ENCODE measurements around the gene PURA.

The PURA gene

DNA sequence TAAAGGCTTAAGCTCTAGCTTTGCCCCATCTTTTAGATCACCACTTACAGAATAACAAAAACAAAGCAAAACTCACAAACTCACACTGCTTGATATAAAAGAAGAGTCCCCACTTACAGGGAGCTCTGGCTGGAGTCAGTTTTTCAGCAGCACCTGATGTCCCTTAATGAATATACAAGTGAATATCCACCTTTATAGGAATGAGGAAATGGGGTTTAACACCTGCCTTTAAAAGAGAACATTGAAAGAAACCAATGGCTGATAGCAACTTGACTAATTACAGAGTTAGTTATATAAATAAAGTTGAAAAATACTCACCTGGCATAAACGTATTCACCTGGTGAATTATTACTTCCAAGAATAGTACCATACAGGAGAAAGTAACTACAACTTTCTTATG, 20.7 kb upstream of the PURA start:
- peaks cover 8 to 11% of the 10 kb centered on the region in 2 donors for H3K9me3 ChIP-seq (ENCODE audit: control insufficient read depth in 2 of 2, low read length in 2 of 2)

DNA sequence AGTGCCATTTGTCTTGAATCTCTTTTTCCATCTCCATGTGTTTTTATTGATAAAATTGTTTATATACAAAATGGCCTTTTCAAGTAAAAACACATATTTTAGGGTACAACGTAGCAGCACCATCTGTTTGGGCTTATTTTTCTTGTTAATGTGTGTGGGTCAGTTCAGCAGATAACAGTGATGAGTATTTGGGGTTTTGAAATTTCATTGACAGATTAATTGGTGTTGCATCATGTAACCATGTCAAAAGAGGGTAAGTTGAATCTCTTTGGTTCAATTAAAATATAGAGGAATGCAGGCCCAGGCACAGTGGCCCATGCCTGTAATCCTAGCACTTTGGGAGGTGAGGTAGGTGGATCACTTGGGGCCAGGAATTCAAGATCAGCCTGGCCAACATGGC, 20.0 kb upstream of the PURA start:
- H3K27ac ChIP-seq (ENCODE audit: low read depth in 2 of 2, low read length in 2 of 2), result no peak overlapping the region
- no peaks in the 10 kb centered on the region for H3K36me3 ChIP-seq (ENCODE audit: control insufficient read depth in 2 of 2, insufficient read depth in 2 of 2, low read length in 2 of 2)
- H3K27me3 ChIP-seq (ENCODE audit: control insufficient read depth in 2 of 2, insufficient read depth in 2 of 2, low read length in 2 of 2), result peaks cover 0 to 3% of the 10 kb centered on the region in 2 donors

More for the DNA sequence above, 20.7 kb upstream of the PURA start:
- no peaks in the 10 kb centered on the region for H3K4me1 ChIP-seq (ENCODE audit: control insufficient read depth in 2 of 2, insufficient read depth in 2 of 2, low read length in 2 of 2)
- no peaks in the 10 kb centered on the region for H3K36me3 ChIP-seq (ENCODE audit: control insufficient read depth in 2 of 2, insufficient read depth in 2 of 2, low read length in 2 of 2)
- no peak overlapping the region for H3K9ac ChIP-seq (ENCODE audit: low read depth in 1 of 2, low read length in 2 of 2)
- H3K27me3 ChIP-seq (ENCODE audit: control insufficient read depth in 2 of 2, insufficient read depth in 2 of 2, low read length in 2 of 2), result peaks cover 0 to 3% of the 10 kb centered on the region in 2 donors
- H3K27ac ChIP-seq (ENCODE audit: low read depth in 2 of 2, low read length in 2 of 2), result no peak overlapping the region
- H3K4me3 ChIP-seq (ENCODE audit: low read length in 2 of 2), result no peak overlapping the region

DNA sequence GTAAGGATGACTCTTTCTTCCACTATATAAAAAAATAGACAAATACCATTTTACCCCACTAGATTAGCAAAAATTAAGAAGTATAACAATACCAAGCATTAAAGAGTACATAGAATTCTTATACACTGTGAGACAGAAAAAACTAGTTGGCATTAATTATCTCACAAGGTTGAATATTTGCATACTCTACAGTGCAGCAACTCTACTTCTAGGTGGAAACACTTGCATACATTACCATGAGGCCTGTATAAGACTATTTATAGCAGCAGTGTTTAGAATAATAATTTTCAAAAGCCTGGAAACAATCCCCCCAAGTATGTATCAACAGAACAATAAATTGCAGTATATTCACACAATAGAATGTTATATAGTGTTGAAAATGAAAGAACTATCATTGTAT, 19.0 kb upstream of the PURA start:
- no peak overlapping the region for H3K4me3 ChIP-seq (ENCODE audit: low read length in 2 of 2)
- no peak overlapping the region for H3K9ac ChIP-seq (ENCODE audit: low read depth in 1 of 2, low read length in 2 of 2)
- H3K4me1 ChIP-seq (ENCODE audit: control insufficient read depth in 2 of 2, insufficient read depth in 2 of 2, low read length in 2 of 2), result no peaks in the 10 kb centered on the region
- peaks cover 0 to 3% of the 10 kb centered on the region in 2 donors for H3K27me3 ChIP-seq (ENCODE audit: control insufficient read depth in 2 of 2, insufficient read depth in 2 of 2, low read length in 2 of 2)
- no peaks in the 10 kb centered on the region for H3K36me3 ChIP-seq (ENCODE audit: control insufficient read depth in 2 of 2, insufficient read depth in 2 of 2, low read length in 2 of 2)
- no peak overlapping the region for H3K27ac ChIP-seq (ENCODE audit: low read depth in 2 of 2, low read length in 2 of 2)
- peaks cover 5 to 8% of the 10 kb centered on the region in 2 donors for H3K9me3 ChIP-seq (ENCODE audit: control insufficient read depth in 2 of 2, low read length in 2 of 2)

More for the DNA sequence above, 20.0 kb upstream of the PURA start:
- Histone ChIP-seq H3K4me3 (ENCODE audit: low read length in 2 of 2) (no peak overlapping the region), H3K9me3 (ENCODE audit: control insufficient read depth in 2 of 2, low read length in 2 of 2) (peaks cover 8 to 11% of the 10 kb centered on the region in 2 donors), H3K4me1 (ENCODE audit: control insufficient read depth in 2 of 2, insufficient read depth in 2 of 2, low read length in 2 of 2) (no peaks in the 10 kb centered on the region), H3K9ac (ENCODE audit: low read depth in 1 of 2, low read length in 2 of 2) (no peak overlapping the region)

DNA sequence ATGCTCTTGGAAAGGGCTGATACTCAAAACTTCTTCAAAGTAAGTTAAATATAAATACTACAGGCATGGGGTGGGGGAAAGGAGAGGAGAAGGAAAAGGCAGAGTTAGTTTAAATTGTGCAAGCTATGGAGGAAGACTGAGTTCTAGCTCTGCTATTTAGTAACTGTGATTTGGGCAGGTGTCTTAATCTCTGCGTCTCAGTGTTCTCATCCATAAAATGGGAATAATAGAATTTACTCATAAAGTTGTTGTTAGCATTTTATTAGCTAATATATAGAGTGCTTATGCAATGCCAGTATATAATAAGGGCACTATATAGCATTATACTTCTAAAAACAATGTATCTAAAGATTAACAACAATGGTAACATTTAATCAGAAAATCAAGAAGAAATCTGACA, 12.7 kb upstream of the PURA start:
- Histone ChIP-seq H3K9me3 (ENCODE audit: control insufficient read depth in 2 of 2, low read length in 2 of 2) (no peaks in the 10 kb centered on the region), H3K36me3 (ENCODE audit: control insufficient read depth in 2 of 2, insufficient read depth in 2 of 2, low read length in 2 of 2) (no peaks in the 10 kb centered on the region), H3K9ac (ENCODE audit: low read depth in 1 of 2, low read length in 2 of 2) (no peak overlapping the region), H3K4me1 (ENCODE audit: control insufficient read depth in 2 of 2, insufficient read depth in 2 of 2, low read length in 2 of 2) (no peaks in the 10 kb centered on the region), H3K4me3 (ENCODE audit: low read length in 2 of 2) (no peak overlapping the region), H3K27ac (ENCODE audit: low read depth in 2 of 2, low read length in 2 of 2) (no peak overlapping the region), H3K27me3 (ENCODE audit: control insufficient read depth in 2 of 2, insufficient read depth in 2 of 2, low read length in 2 of 2) (no peaks in the 10 kb centered on the region)

GRCh38 chr5:140103154-140103553, 10.8 kb upstream of the PURA start:
- H3K9ac ChIP-seq (ENCODE audit: low read depth in 1 of 2, low read length in 2 of 2), result no peak overlapping the region
- H3K4me1 ChIP-seq (ENCODE audit: control insufficient read depth in 2 of 2, insufficient read depth in 2 of 2, low read length in 2 of 2), result peaks cover 6% of the 10 kb centered on the region in 2 donors
- H3K27ac ChIP-seq (ENCODE audit: low read depth in 2 of 2, low read length in 2 of 2), result no peak overlapping the region
- H3K36me3 ChIP-seq (ENCODE audit: control insufficient read depth in 2 of 2, insufficient read depth in 2 of 2, low read length in 2 of 2), result no peaks in the 10 kb centered on the region
- H3K4me3 ChIP-seq (ENCODE audit: low read length in 2 of 2), result no peak overlapping the region
- H3K27me3 ChIP-seq (ENCODE audit: control insufficient read depth in 2 of 2, insufficient read depth in 2 of 2, low read length in 2 of 2), result no peaks in the 10 kb centered on the region
- H3K9me3 ChIP-seq (ENCODE audit: control insufficient read depth in 2 of 2, low read length in 2 of 2), result no peaks in the 10 kb centered on the region

DNA sequence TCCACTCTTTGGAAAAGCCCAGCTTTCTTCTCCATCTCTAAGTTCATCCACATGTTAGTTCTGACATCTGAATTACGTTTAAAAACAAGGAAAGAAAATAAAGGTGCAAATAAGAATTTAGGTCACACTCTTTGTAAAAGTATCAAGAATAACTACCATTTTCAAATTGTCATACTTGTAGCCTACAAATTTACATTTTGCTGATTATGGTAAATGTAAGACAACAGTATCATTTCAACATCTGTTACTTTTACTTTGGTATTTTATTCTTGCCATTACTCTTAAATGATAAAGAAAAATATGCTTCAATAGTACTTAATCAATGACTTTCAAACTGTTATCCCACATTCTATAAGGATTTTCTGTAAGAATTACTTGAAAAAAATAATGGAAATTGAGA, 9.8 kb upstream of the PURA start:
- Histone ChIP-seq H3K9me3 (ENCODE audit: control insufficient read depth in 2 of 2, low read length in 2 of 2) (no peaks in the 10 kb centered on the region), H3K9ac (ENCODE audit: low read depth in 1 of 2, low read length in 2 of 2) (no peak overlapping the region), H3K36me3 (ENCODE audit: control insufficient read depth in 2 of 2, insufficient read depth in 2 of 2, low read length in 2 of 2) (no peaks in the 10 kb centered on the region), H3K4me3 (ENCODE audit: low read length in 2 of 2) (no peak overlapping the region), H3K27ac (ENCODE audit: low read depth in 2 of 2, low read length in 2 of 2) (no peak overlapping the region), H3K27me3 (ENCODE audit: control insufficient read depth in 2 of 2, insufficient read depth in 2 of 2, low read length in 2 of 2) (peaks cover 0 to 3% of the 10 kb centered on the region in 2 donors), H3K4me1 (ENCODE audit: control insufficient read depth in 2 of 2, insufficient read depth in 2 of 2, low read length in 2 of 2) (peaks cover 9 to 15% of the 10 kb centered on the region in 2 donors)

DNA sequence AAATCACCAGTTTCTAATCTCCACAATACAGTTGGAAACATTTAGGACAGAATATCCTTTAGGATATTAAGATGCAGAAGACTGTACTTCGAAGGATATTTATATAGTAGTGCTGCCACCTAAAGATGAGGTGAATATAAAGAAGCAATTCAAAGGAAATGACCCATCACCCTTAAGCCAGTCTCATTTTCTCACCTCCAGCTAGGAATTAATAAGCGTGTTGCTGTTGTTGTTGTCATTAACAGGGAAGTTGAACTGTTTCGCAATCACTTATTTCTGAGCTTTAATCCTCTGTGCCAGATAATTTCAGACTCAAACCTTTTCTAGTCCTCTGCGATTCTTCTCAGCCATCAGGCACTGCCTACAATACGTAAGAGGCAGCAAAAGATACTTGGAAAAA, 7.8 kb upstream of the PURA start:
- H3K9me3 ChIP-seq (ENCODE audit: control insufficient read depth in 2 of 2, low read length in 2 of 2), result no peaks in the 10 kb centered on the region
- peaks cover 12 to 16% of the 10 kb centered on the region in 2 donors for H3K4me1 ChIP-seq (ENCODE audit: control insufficient read depth in 2 of 2, insufficient read depth in 2 of 2, low read length in 2 of 2)
- no peaks in the 10 kb centered on the region for H3K36me3 ChIP-seq (ENCODE audit: control insufficient read depth in 2 of 2, insufficient read depth in 2 of 2, low read length in 2 of 2)
- H3K9ac ChIP-seq (ENCODE audit: low read depth in 1 of 2, low read length in 2 of 2), result peak overlapping the region in 1 of 2 donors; percentile 97
- no peak overlapping the region for H3K4me3 ChIP-seq (ENCODE audit: low read length in 2 of 2)
- H3K27me3 ChIP-seq (ENCODE audit: control insufficient read depth in 2 of 2, insufficient read depth in 2 of 2, low read length in 2 of 2), result peaks cover 0 to 3% of the 10 kb centered on the region in 2 donors
- no peak overlapping the region for H3K27ac ChIP-seq (ENCODE audit: low read depth in 2 of 2, low read length in 2 of 2)

- H3K27me3 ChIP-seq (ENCODE audit: control insufficient read depth in 2 of 2, insufficient read depth in 2 of 2, low read length in 2 of 2), result peaks cover 0 to 3% of the 10 kb centered on the region in 2 donors
- no peaks in the 10 kb centered on the region for H3K9me3 ChIP-seq (ENCODE audit: control insufficient read depth in 2 of 2, low read length in 2 of 2)
- peak overlapping the region; percentile 83 to 93 for H3K4me3 ChIP-seq (ENCODE audit: low read length in 2 of 2)
- peak overlapping the region; percentile 95 to 98 for H3K27ac ChIP-seq (ENCODE audit: low read depth in 2 of 2, low read length in 2 of 2)
- H3K36me3 ChIP-seq (ENCODE audit: control insufficient read depth in 2 of 2, insufficient read depth in 2 of 2, low read length in 2 of 2), result no peaks in the 10 kb centered on the region
- peaks cover 12 to 16% of the 10 kb centered on the region in 2 donors for H3K4me1 ChIP-seq (ENCODE audit: control insufficient read depth in 2 of 2, insufficient read depth in 2 of 2, low read length in 2 of 2)
- peak overlapping the region; percentile 97 for H3K9ac ChIP-seq (ENCODE audit: low read depth in 1 of 2, low read length in 2 of 2)
These were observed 7.1 kb upstream of the PURA start for GRCh38 chr5:140106805-140107311.

DNA sequence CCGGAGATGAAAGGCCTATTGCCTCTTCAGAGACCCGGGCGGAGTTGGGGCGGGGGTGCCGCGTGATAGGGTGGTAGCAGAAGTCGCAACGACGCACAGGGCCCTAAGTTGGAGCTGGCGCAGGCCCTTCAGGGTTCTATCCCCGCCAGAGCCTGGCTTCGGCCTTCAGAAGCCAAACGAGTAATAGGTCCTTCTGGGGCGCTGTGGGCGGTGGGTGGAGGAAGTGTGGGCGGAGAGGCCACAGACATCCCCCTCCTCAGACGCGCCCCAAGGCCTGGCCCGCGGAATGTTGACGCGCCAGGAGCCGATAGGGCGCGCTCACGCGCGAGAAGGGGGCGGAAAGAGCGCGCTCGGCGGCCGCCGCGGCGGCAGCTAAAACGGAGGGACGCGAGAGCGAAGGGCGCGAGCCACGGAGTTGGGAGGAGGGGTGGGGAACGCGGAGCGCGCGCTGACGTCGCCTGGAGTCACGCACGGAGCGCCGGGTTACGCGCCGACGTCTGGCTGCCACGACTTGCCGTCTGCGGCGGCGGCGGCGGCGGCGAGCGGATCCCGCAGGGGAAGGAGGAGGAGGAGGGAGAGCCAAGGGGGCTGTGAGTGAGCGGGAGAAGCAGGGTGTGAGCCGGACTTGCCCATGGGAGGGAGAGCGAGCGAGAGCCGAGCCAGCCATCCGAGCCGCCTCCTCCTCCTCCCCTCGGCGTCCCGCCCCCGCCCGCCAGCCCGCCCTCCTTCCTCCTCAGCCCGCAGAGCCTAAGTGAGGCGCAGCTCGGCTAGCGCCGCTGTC, 6.4 kb upstream of the PURA start:
- no peaks in the 10 kb centered on the region for H3K9me3 ChIP-seq (ENCODE audit: control insufficient read depth in 2 of 2, low read length in 2 of 2)
- H3K36me3 ChIP-seq (ENCODE audit: control insufficient read depth in 2 of 2, insufficient read depth in 2 of 2, low read length in 2 of 2), result no peaks in the 10 kb centered on the region
- peaks cover 0 to 3% of the 10 kb centered on the region in 2 donors for H3K27me3 ChIP-seq (ENCODE audit: control insufficient read depth in 2 of 2, insufficient read depth in 2 of 2, low read length in 2 of 2)
- peaks cover 12 to 16% of the 10 kb centered on the region in 2 donors for H3K4me1 ChIP-seq (ENCODE audit: control insufficient read depth in 2 of 2, insufficient read depth in 2 of 2, low read length in 2 of 2)
- peak overlapping the region; percentile 97 for H3K9ac ChIP-seq (ENCODE audit: low read depth in 1 of 2, low read length in 2 of 2)
- H3K4me3 ChIP-seq (ENCODE audit: low read length in 2 of 2), result peak overlapping the region; percentile 83 to 93
- peak overlapping the region; percentile 95 to 98 for H3K27ac ChIP-seq (ENCODE audit: low read depth in 2 of 2, low read length in 2 of 2)

Data from mucosa of rectum (tissue), 2 donors.